GM13976 (cell line): ENCODE data around the gene RIPK4.

Source experiments
- DNase-seq: peaks from one replicate; pipeline ENCODE4 v3.0.0; 2012; ENCODE audit warnings: low spot score
- in situ Hi-C: fragments of 300-500 bp; cut with MboI; formaldehyde crosslinking; loops from one replicate; pipeline ENCODE4 v1.12.0; 2022; ENCODE audit warnings: low sequenced_read_pairs, mixed read lengths, inconsistent platforms; ENCODE audit not compliant: unreplicated experiment
- TF ChIP-seq, protein P1 (sequence below): IDR thresholded peaks from 2 replicates; pipeline ENCODE4 v1.5.1; 2012; ENCODE audit warnings: borderline replicate concordance, mild to moderate bottlenecking; ENCODE audit not compliant: insufficient read depth; ENCODE audit errors: extremely low read depth, missing control alignments, control extremely low read depth

The RIPK4 gene

DNA sequence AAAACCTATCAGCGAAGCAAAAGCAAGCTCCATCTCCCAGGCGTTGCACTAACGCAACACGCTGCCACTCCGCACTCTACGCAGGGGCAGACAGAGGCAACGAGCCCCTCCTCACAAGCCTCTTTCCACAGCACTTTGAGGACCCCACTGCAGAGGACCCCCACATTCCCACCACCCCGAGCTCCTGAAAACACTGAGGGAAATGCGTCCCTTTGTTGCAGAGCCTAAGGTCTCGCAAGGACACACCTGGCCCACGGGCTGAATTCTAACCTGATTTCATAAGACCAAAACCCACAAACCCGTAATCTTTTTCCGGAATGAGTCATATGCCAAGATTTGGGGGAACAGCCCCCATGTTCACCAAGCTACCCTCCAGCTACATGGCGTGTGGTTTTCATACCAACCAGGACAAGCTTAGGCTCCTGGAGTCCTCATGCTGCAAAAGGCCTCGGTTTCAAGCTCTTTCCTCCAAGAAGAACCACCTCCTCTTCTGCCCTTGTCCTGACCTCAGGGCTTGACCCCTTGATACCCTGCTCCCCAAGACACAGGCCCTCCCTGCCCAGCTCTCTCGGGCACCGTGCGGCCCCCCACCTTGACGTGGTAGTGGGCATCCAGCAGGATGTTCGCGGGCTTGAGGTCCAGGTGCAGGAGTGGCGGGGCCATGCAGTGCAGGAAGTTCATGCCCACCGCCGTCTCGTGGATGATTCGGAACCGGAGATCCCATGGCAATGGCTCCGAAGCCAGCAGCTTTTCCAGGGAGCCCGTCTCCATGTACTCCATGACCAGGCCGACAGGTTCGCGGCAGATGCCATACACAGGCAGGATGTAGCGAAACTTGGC is 10.7 kb downstream of the RIPK4 start:
- TF ChIP-seq, protein P1, sequence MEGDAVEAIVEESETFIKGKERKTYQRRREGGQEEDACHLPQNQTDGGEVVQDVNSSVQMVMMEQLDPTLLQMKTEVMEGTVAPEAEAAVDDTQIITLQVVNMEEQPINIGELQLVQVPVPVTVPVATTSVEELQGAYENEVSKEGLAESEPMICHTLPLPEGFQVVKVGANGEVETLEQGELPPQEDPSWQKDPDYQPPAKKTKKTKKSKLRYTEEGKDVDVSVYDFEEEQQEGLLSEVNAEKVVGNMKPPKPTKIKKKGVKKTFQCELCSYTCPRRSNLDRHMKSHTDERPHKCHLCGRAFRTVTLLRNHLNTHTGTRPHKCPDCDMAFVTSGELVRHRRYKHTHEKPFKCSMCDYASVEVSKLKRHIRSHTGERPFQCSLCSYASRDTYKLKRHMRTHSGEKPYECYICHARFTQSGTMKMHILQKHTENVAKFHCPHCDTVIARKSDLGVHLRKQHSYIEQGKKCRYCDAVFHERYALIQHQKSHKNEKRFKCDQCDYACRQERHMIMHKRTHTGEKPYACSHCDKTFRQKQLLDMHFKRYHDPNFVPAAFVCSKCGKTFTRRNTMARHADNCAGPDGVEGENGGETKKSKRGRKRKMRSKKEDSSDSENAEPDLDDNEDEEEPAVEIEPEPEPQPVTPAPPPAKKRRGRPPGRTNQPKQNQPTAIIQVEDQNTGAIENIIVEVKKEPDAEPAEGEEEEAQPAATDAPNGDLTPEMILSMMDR, result no peak
- in situ Hi-C loops, result no loop called here
- no peak for DNase-seq

DNA sequence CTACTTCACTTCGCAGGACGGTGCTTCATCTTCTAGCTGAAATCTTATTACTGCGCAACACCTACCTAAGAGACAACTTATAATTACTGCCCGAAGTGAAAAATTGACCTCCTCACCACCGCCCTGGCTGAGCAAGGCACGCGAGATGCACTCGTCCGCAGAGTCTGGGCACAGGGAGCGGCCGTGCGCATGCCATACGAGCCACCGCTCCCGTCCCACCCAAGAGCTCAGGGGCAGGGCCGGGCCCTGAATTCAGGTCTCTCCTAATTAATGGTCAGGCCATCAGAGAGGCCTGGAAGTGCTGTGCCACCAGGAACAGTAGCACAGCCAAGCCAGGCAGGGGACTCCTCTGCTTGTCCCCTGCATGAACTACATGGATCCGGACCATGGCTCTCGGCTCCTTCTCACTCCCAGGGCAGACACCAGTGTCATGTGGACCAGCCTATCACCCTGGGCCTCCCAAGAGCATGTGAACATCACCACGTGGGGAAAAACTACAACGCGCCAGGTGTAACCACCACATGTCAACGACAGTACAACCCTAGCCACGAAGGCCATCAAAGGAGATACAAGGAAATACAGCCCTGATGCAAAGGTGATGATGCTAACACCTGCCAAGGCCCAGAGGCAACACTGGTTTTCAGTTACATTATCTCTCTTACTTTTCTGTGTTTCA is 11.5 kb downstream of the RIPK4 start:
- in situ Hi-C loops, result no loop called here
- no peak for DNase-seq
- TF ChIP-seq, protein P1, result no peak

- in situ Hi-C loops, result no loop called here
- TF ChIP-seq, protein P1, result no peak
- DNase-seq, result no peak
These were observed 12.4 kb downstream of the RIPK4 start for GRCh38 chr21:41754479-41754891.

DNA sequence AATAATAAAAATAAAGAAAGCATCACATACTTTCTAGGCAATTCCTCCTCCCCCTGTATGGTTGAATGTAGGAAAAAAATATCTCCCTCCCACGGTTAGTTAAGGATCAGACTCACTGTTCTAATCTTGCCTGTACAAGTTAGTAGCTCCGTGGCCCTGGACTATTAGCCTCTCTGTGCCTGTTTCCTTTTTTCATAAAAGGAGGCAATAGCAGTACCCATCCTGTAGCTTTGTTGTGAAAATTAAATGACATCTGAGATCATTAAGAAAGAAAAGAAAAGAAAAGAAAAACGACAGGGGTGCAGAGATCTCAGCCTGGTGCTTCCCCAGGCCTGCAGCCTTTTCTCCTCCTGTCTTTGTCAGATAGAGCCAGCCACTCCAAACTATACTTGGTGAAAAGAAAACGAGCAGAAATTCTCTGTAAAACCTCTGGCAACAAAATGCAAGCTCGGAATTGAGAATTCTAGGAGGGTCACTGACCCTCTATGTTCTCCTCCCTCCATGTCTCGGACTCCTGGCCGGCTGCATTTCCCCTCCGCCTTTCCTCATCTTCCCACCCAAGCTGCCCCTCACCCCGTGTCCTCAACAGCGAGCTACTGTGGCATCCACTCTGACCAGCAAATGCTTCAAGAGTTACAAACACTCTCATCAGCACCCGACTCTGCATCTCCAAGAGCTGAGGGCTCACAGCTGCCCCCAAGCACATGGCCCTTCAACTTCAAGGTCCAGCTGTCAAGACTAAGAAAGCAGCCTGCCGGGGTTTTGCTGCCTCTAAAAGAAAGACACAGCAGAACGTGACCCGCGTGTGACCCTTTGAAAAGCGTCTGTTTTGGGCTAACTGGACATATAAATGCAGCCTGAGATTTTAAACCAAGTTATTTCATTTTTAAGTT is 13.6 kb downstream of the RIPK4 start:
- in situ Hi-C loops, result no loop called here

DNA sequence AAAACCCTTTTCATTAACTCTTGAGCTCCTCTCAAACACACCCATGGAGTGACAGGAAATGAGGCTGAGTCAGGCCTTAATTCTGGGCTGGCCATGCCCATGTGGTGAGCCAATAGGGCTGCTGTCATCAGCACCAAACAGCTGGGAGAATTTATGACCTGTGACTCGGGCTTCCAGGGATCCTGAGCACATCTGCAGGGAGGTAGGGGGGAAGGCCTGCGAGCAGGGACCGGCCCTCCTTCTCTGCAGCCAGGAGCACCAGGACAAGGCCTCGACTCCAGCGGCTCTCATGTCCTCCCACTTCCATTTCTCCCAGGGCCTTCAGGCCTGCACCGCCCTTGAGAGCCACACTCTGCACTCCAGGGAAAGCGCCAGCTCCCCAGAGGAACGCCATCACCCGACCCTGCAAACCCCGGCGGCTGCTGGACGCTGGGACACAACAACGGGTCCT is 14.6 kb downstream of the RIPK4 start:
- no peak for DNase-seq
- in situ Hi-C loops, result no loop called here
- TF ChIP-seq, protein P1, result no peak

More for the DNA sequence above, 13.6 kb downstream of the RIPK4 start:
- TF ChIP-seq, protein P1, result no peak
- DNase-seq, result no peak

- TF ChIP-seq, protein P1, result no peak
- no peak for DNase-seq
- in situ Hi-C loops, result no loop called here
These were observed 15.2 kb downstream of the RIPK4 start for GRCh38 chr21:41751611-41752011.
